GM12878 (cell line): ENCODE measurements around the gene CSH1.

ENCODE experiments used
- ATF7 ChIP-seq: fragments of 450-650 bp; IDR thresholded peaks from 2 replicates; pipeline ENCODE4 v1.6.1; 2016; ENCODE audit warnings: low read depth, mild to moderate bottlenecking
- CHD4 ChIP-seq: fragments of 200-600 bp; sonication (generic); IDR thresholded peaks from 2 replicates; pipeline ENCODE4 v1.6.1; 2016; ENCODE audit warnings: mild to moderate bottlenecking
- CTCF ChIP-seq, 3 experiments: IDR thresholded peaks in 2 of 3; conservative IDR thresholded peaks in 1 of 3; 2 replicates each; pipeline ENCODE4 v1.5.1; 2011; ENCODE audit warnings: low read depth in 3 of 3, low read length in 3 of 3, mild to moderate bottlenecking in 3 of 3, control low read depth in 2 of 3, moderate library complexity in 2 of 3, inconsistent platforms in 1 of 3, mixed read lengths in 1 of 3; ENCODE audit not compliant: control insufficient read depth in 2 of 3, insufficient read depth in 1 of 3; ENCODE audit errors: extremely low read depth in 1 of 3
- GATAD2B ChIP-seq: fragments of 450-650 bp; conservative IDR thresholded peaks from 2 replicates; pipeline ENCODE4 v1.6.1; 2017; ENCODE audit warnings: low read depth, mild to moderate bottlenecking, moderate library complexity
- JUND ChIP-seq: IDR thresholded peaks from 2 replicates; pipeline ENCODE4 v1.6.1; 2012; ENCODE audit warnings: low read depth, mild to moderate bottlenecking, low read length, improper control_type of control experiment, moderate library complexity
- KDM1A ChIP-seq: fragments of 200-600 bp; sonication (generic); IDR thresholded peaks from 2 replicates; pipeline ENCODE4 v1.6.1; 2016; ENCODE audit warnings: borderline replicate concordance
- MXI1 ChIP-seq: fragments of 150-350 bp; IDR thresholded peaks from 2 replicates; pipeline ENCODE4 v1.6.1; 2011; ENCODE audit warnings: low read depth, mild to moderate bottlenecking, inconsistent platforms, low read length, improper control_type of control experiment
- NFYB ChIP-seq: IDR thresholded peaks from 2 replicates; pipeline ENCODE4 v1.6.1; 2011; ENCODE audit warnings: low read depth, mild to moderate bottlenecking, low read length, improper control_type of control experiment, moderate library complexity; ENCODE audit not compliant: insufficient read depth
- SPI1 ChIP-seq: IDR thresholded peaks from 2 replicates; pipeline ENCODE4 v1.6.1; 2011; ENCODE audit warnings: low read depth, mild to moderate bottlenecking, low read length, moderate library complexity, borderline replicate concordance; ENCODE audit not compliant: insufficient read depth
- SUZ12 ChIP-seq: fragments of 200-600 bp; sonication (generic); IDR thresholded peaks from one replicate; pipeline ENCODE4 v1.6.1; 2018; ENCODE audit warnings: antibody characterized with exemption, mild to moderate bottlenecking; ENCODE audit not compliant: unreplicated experiment
- TAF1 ChIP-seq: IDR thresholded peaks from 2 replicates; pipeline ENCODE4 v1.6.1; 2011; ENCODE audit warnings: mild to moderate bottlenecking, low read depth, low read length, borderline replicate concordance

GRCh38 chr17:63932721-63933120 is 36.3 kb upstream of the CSH1 start:
- peak in 1 of 3 experiments; percentile 14; a peak in 2 of 6 replicates for TF ChIP-seq CTCF (IDR thresholded peaks at IDR 0.05 in 2 of 3, conservative IDR thresholded peaks at IDR 0.05 in 1 of 3; ENCODE audit: control insufficient read depth in 2 of 3, extremely low read depth in 1 of 3, insufficient read depth in 1 of 3, low read depth in 3 of 3, low read length in 3 of 3)
- TF ChIP-seq JUND: no peak
- TF ChIP-seq ATF7: no peak
- no peak for TF ChIP-seq GATAD2B
- TF ChIP-seq SUZ12: no peak
- no peak for TF ChIP-seq SPI1
- TF ChIP-seq KDM1A: no peak
- no peak for TF ChIP-seq MXI1
- peak; percentile 69; the same call in 1 of the 2 replicates for TF ChIP-seq CHD4
- no peak for TF ChIP-seq NFYB
- no peak for TF ChIP-seq TAF1
